PC-9 (cell line): ENCODE data around the gene CACNA2D1. TPM values are rescaled to one million over a fixed set of nuclear protein-coding genes. Genes with fewer than 3 reads are reported as not detected.

ENCODE experiments used
- BruUV-seq: library from RNA; stranded (reverse); fragments of 400-500 nt; replicated peaks from 2 replicates; lab custom pipeline; 2021; lab: Mats Ljungman, UMichigan
- CTCF ChIA-PET: fragments of 300-600 bp; sonication (Branson Sonifier 250); formaldehyde crosslinking; loops from one replicate; lab custom pipeline; 2022; ENCODE audit warnings: antibody characterized with exemption; lab: Charles Lee
- POLR2A ChIA-PET: fragments of 300-600 bp; sonication (Branson Sonifier 250); formaldehyde crosslinking; loops from one replicate; lab custom pipeline; 2022; ENCODE audit warnings: antibody characterized with exemption; ENCODE audit not compliant: unreplicated experiment; lab: Charles Lee
- DNase-seq, 2 experiments: peaks; one replicate each; pipeline versions ENCODE4 v3.0.0 to v3.0.0-alpha.2; 2015 to 2022; ENCODE audit warnings: mixed read lengths in 1 of 2
- H2AFZ ChIP-seq: fragments of 200-600 bp; sonication (generic); 2 replicates; pipeline ENCODE4 v1.8.1; 2017; ENCODE audit warnings: antibody characterized with exemption
- H3F3A ChIP-seq: fragments of 200-600 bp; sonication (generic); 2 replicates; pipeline ENCODE4 v1.8.1; 2017; ENCODE audit warnings: antibody characterized with exemption, mild to moderate bottlenecking, low read depth; ENCODE audit not compliant: insufficient read depth
- H3K27ac ChIP-seq: fragments of 200-600 bp; sonication (generic); 2 replicates; pipeline ENCODE4 v1.6.1; 2016; ENCODE audit warnings: mixed run types
- H3K27me3 ChIP-seq: fragments of 200-600 bp; sonication (generic); 2 replicates; pipeline ENCODE4 v1.6.1; 2016; ENCODE audit warnings: low read depth, mixed run types; ENCODE audit not compliant: insufficient read depth
- H3K36me3 ChIP-seq: fragments of 200-600 bp; sonication (generic); 2 replicates; pipeline ENCODE4 v1.6.1; 2016; ENCODE audit warnings: low read depth, mixed run types
- H3K4me1 ChIP-seq: fragments of 200-600 bp; sonication (generic); replicated peaks from 2 replicates; pipeline ENCODE4 v1.6.1; 2016; ENCODE audit warnings: mixed run types; ENCODE audit not compliant: insufficient read depth
- H3K4me2 ChIP-seq: fragments of 200-600 bp; sonication (generic); 2 replicates; pipeline ENCODE4 v1.6.1; 2017; ENCODE audit warnings: mixed run types
- H3K4me3 ChIP-seq: fragments of 200-600 bp; sonication (generic); 2 replicates; pipeline ENCODE4 v1.6.1; 2016; ENCODE audit warnings: mixed run types
- H3K79me2 ChIP-seq: fragments of 200-600 bp; sonication (generic); 2 replicates; pipeline ENCODE4 v1.6.1; 2017; ENCODE audit warnings: low read depth, mixed run types
- H3K9me2 ChIP-seq: fragments of 200-600 bp; sonication (generic); 2 replicates; pipeline ENCODE4 v1.8.1; 2017; ENCODE audit warnings: mild to moderate bottlenecking; ENCODE audit not compliant: insufficient read depth
- H3K9me3 ChIP-seq: fragments of 200-600 bp; sonication (generic); 2 replicates; pipeline ENCODE4 v1.8.1; 2016; ENCODE audit warnings: low read depth; ENCODE audit not compliant: insufficient read depth
- H4K20me1 ChIP-seq: fragments of 200-600 bp; sonication (generic); 2 replicates; pipeline ENCODE4 v1.8.1; 2017; ENCODE audit not compliant: insufficient read depth
- EZH2 ChIP-seq: fragments of 200-600 bp; sonication (generic); IDR thresholded peaks from 2 replicates; pipeline ENCODE4 v1.8.0; 2017; ENCODE audit warnings: antibody characterized with exemption, low read depth
- intact Hi-C: fragments of 100-400 bp; cut with micrococcal nuclease; formaldehyde crosslinking; loops from one replicate; pipeline ENCODE4 v1.10.0; 2022; ENCODE audit not compliant: unreplicated experiment
- total RNA-seq: library from RNA; stranded (reverse); gene quantifications from 2 replicates; pipeline ENCODE4 v1.2.3, GENCODE V29; 2021
- TF ChIP-seq, protein P1 (sequence below): fragments of 200-600 bp; sonication (generic); conservative IDR thresholded peaks from 2 replicates; pipeline ENCODE4 v1.6.1; 2017; ENCODE audit warnings: mixed run types, antibody characterized with exemption, mild to moderate bottlenecking, moderate library complexity

CACNA2D1 gene
- total RNA-seq, 1 experiment from 2014 or later = 3.2 TPM

DNA sequence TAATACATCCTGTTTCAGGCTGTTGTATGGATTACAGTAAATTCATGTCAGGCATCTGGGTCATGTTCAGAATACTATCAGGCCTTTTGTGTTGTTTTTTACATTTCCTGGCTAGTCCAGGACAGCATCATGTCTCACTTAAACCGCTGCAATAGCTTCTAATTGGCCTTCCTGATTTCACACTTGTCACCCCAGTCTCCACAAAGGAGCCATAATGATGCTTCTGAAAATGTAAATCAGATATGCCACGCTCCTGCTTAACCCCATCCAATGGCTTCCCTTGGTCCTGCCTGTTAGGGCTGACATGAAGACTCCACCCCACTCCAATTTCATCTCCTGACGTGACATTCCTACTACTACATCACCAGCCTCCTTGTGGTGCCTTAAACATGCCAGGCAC, 220.0 kb downstream of the CACNA2D1 start:
- intact Hi-C loops = no loop called here
- Histone ChIP-seq H3F3A (no peaks in the 10 kb centered on the region), H3K4me1 (no peaks in the 10 kb centered on the region), H3K9me2 (no peaks in the 10 kb centered on the region), H3K4me3 (no peak overlapping the region), H4K20me1 (no peaks in the 10 kb centered on the region), H3K9me3 (no peaks in the 10 kb centered on the region), H3K27me3 (no peaks in the 10 kb centered on the region), H3K4me2 (no peak overlapping the region), H3K27ac (no peak overlapping the region), H3K36me3 (no peaks in the 10 kb centered on the region), H3K79me2 (no peaks in the 10 kb centered on the region), H2AFZ (no peak overlapping the region)
- POLR2A ChIA-PET = no interaction called here
- no TSS peak for BruUV-seq
- TF ChIP-seq, protein P1, sequence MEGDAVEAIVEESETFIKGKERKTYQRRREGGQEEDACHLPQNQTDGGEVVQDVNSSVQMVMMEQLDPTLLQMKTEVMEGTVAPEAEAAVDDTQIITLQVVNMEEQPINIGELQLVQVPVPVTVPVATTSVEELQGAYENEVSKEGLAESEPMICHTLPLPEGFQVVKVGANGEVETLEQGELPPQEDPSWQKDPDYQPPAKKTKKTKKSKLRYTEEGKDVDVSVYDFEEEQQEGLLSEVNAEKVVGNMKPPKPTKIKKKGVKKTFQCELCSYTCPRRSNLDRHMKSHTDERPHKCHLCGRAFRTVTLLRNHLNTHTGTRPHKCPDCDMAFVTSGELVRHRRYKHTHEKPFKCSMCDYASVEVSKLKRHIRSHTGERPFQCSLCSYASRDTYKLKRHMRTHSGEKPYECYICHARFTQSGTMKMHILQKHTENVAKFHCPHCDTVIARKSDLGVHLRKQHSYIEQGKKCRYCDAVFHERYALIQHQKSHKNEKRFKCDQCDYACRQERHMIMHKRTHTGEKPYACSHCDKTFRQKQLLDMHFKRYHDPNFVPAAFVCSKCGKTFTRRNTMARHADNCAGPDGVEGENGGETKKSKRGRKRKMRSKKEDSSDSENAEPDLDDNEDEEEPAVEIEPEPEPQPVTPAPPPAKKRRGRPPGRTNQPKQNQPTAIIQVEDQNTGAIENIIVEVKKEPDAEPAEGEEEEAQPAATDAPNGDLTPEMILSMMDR = no peak
- TF ChIP-seq EZH2 = no peak
- CTCF ChIA-PET = no interaction called here
- no peak for DNase-seq

DNA sequence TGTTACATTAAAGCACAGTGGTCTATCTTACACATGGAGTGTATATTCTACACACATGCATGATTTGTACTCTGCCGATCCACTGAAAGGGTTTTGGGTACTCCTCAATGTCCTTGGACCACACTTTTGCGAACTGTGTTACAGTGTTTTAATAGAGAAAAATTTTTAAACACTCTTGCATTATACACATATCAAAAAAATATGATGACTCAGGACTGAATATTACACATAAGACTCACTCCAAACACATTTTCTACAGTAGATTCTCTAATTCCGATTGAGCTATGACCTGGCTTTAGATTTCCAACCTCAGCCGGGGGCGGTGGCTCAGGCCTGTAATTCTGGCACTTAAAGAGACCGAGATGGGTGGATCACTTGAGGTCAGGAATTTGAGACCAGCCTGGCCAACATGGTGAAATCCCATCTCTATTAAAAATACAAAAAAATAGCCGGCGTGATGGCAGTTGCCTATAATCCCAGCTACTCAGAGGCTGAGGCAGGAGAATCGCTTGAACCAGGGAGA, 222.4 kb downstream of the CACNA2D1 start:
- H3K9me3 ChIP-seq = no peaks in the 10 kb centered on the region
- H3K79me2 ChIP-seq = no peaks in the 10 kb centered on the region
- ChIA-PET POLR2A (no interaction called here), CTCF (interaction anchor here (0.7 kb wide), 1 partner anchor 205 kb away, joined by 8 read pairs; no protein-coding TSS in a partner anchor)
- no peaks in the 10 kb centered on the region for H4K20me1 ChIP-seq
- intact Hi-C loops = no loop called here
- H3K4me2 ChIP-seq = no peak overlapping the region
- no peaks in the 10 kb centered on the region for H3F3A ChIP-seq
- peak in 1 of 2 experiments; percentile 19 for DNase-seq
- TF ChIP-seq, protein P1 = no peak
- no peak for TF ChIP-seq EZH2
- no peak overlapping the region for H2AFZ ChIP-seq
- H3K27ac ChIP-seq = no peak overlapping the region
- no peaks in the 10 kb centered on the region for H3K4me1 ChIP-seq
- no peaks in the 10 kb centered on the region for H3K36me3 ChIP-seq
- no peak overlapping the region for H3K4me3 ChIP-seq
- BruUV-seq = no TSS peak
- H3K27me3 ChIP-seq = no peaks in the 10 kb centered on the region
- H3K9me2 ChIP-seq = no peaks in the 10 kb centered on the region

DNA sequence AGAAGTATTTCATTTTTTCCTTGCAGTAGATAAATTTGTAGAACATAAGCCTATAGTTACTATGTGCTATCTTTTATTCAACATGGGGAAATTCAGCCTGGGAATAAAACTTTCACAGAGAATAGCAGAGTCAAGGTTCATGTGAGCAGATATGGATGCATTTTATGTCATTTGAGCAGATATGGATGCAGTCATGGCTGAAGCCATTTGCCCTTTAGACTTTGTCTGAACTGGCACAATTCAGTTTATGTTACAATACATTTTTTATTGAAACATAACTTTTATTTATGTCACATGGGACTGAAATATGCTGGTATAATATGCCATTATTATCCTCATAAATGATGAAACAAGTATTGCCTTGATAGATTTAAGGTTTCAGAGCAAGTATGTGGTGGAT, 231.1 kb downstream of the CACNA2D1 start:
- H3F3A ChIP-seq = no peaks in the 10 kb centered on the region
- no peaks in the 10 kb centered on the region for H3K9me2 ChIP-seq
- BruUV-seq = no TSS peak
- H3K36me3 ChIP-seq = no peaks in the 10 kb centered on the region
- H3K4me1 ChIP-seq = no peaks in the 10 kb centered on the region
- H3K4me3 ChIP-seq = no peak overlapping the region
- H2AFZ ChIP-seq = no peak overlapping the region
- intact Hi-C loops = no loop called here
- no peak for TF ChIP-seq EZH2
- TF ChIP-seq, protein P1 = no peak
- H3K4me2 ChIP-seq = no peak overlapping the region
- no peaks in the 10 kb centered on the region for H3K27me3 ChIP-seq
- no peaks in the 10 kb centered on the region; the same call in 1 of the 2 replicates for H3K9me3 ChIP-seq
- POLR2A ChIA-PET = no interaction called here
- H4K20me1 ChIP-seq = no peaks in the 10 kb centered on the region
- CTCF ChIA-PET = no interaction called here
- no peak overlapping the region for H3K27ac ChIP-seq
- no peaks in the 10 kb centered on the region for H3K79me2 ChIP-seq
- DNase-seq = no peak
